Cardiac septum (tissue), 1 donor: Measurements from ENCODE around the gene CFD. TPM values are rescaled to one million over a fixed set of nuclear protein-coding genes. Genes with fewer than 3 reads are reported as not detected.
"Not testable (repeated sequence)": the region's sequence is repeated elsewhere in the genome, so short reads cannot be mapped to it uniquely, and the experiment has no call there.

Experiments
- DNase-seq: peaks from one replicate; pipeline ENCODE4 v3.0.0-alpha.2; 2020; ENCODE audit warnings: low spot score
- intact Hi-C: fragments of 100-400 bp; cut with DNase I; formaldehyde crosslinking; loops from one replicate; pipeline ENCODE4 v1.14.0; 2022
- total RNA-seq: library from RNA; stranded (reverse); fragmentation: NEBNext Ultra II Directional; extraction: Animal tissue kit (Norgen Biotek cat#: 25700); gene quantifications from one replicate; pipeline ENCODE4 v1.2.1, GENCODE V29; 2021
- donor health status: DM: no; HTN: no; CAD: no.

Gene CFD
- total RNA-seq, 1 donor from 2014 or later: 31.0 TPM

GRCh38 chr19:849195-849594 lies 10.3 kb upstream of the CFD start:
- intact Hi-C loops, DNase-seq: not testable (repeated sequence)

GRCh38 chr19:850221-850978 lies 9.1 kb upstream of the CFD start:
- DNase-seq: peak; percentile 89
- intact Hi-C loops: no loop called here

- intact Hi-C loops: no loop called here
- DNase-seq: no peak
Measured at GRCh38 chr19:850979-851335, 8.5 kb upstream of the CFD start.

GRCh38 chr19:852136-853013 lies 7.1 kb upstream of the CFD start, which contains the start of gene ELANE:
Gene ELANE, plus strand, starts transcription at chr19:852303. Its CDS starts 26 bp downstream, at chr19:852329.
- intact Hi-C loops: no loop called here
- DNase-seq: no peak

GRCh38 chr19:853014-853585 lies 6.4 kb upstream of the CFD start:
- intact Hi-C loops: no loop called here
- DNase-seq: no peak

- DNase-seq, intact Hi-C loops: not testable (repeated sequence)
Measured at GRCh38 chr19:853614-854220, 5.7 kb upstream of the CFD start.

GRCh38 chr19:854549-854948 lies 4.9 kb upstream of the CFD start:
- no peak for DNase-seq
- intact Hi-C loops: no loop called here

- DNase-seq: no peak
- intact Hi-C loops: loop anchor here (5.0 kb wide), 2 partner anchors 67 to 127 kb away; partner anchors contain the start of gene WDR18
Measured at GRCh38 chr19:855142-855541, 4.3 kb upstream of the CFD start.

GRCh38 chr19:855566-856120 lies 3.8 kb upstream of the CFD start:
- intact Hi-C loops: loop anchor here (5.0 kb wide), 2 partner anchors 67 to 127 kb away; partner anchors contain the start of gene WDR18
- no peak for DNase-seq

- intact Hi-C loops: loop anchor here (5.0 kb wide), 2 partner anchors 64 to 124 kb away; partner anchors contain the start of gene WDR18
- DNase-seq: no peak
Measured at GRCh38 chr19:858284-858683, 1.2 kb upstream of the CFD start.

GRCh38 chr19:861141-861755 lies 1.8 kb downstream of the CFD start:
- DNase-seq: no peak
- intact Hi-C loops: loop anchor here (5.0 kb wide), 1 partner anchor 89 kb away; no protein-coding TSS in a partner anchor

GRCh38 chr19:861756-862580 lies 2.5 kb downstream of the CFD start:
- no peak for DNase-seq
- intact Hi-C loops: loop anchor here (5.0 kb wide), 1 partner anchor 90 kb away; no protein-coding TSS in a partner anchor

- intact Hi-C loops: loop anchor here (5.0 kb wide), 1 partner anchor 90 kb away; no protein-coding TSS in a partner anchor
- DNase-seq: peak; percentile 83
Measured at GRCh38 chr19:862581-863314, 3.3 kb downstream of the CFD start.

GRCh38 chr19:863315-863620 lies 3.8 kb downstream of the CFD start:
- intact Hi-C loops: loop anchor here (5.0 kb wide), 1 partner anchor 91 kb away; no protein-coding TSS in a partner anchor
- no peak for DNase-seq

GRCh38 chr19:866769-867300 lies 7.4 kb downstream of the CFD start:
- intact Hi-C loops: no loop called here

GRCh38 chr19:867301-867793 lies 7.9 kb downstream of the CFD start:
- intact Hi-C loops: no loop called here
- DNase-seq: no peak

More at GRCh38 chr19:866769-867300, 7.4 kb downstream of the CFD start:
- no peak for DNase-seq
